Thymus (tissue), 14 donors: Measurements from ENCODE around the gene ATF6B. TPM values are rescaled to one million over a fixed set of nuclear protein-coding genes. Genes with fewer than 3 reads are reported as not detected.

Experiments used
- DNase-seq, 9 donors: peaks; one replicate each; pipeline ENCODE4 v3.0.0-alpha.2; 2013; ENCODE audit warnings: low spot score in 9 of 9, low read depth in 6 of 9, missing footprints in 1 of 9
- H3K27ac ChIP-seq, 2 donors: one replicate each; pipeline ENCODE4 v1.5.1; 2013; ENCODE audit warnings: control low read depth in 1 of 2, low read depth in 1 of 2, low read length in 1 of 2, mild to moderate bottlenecking in 1 of 2, moderate library complexity in 1 of 2
- H3K27me3 ChIP-seq, 2 donors: one replicate each; pipeline ENCODE4 v1.5.1; 2013; ENCODE audit warnings: low read length in 1 of 2; ENCODE audit not compliant: control insufficient read depth in 2 of 2, insufficient read depth in 1 of 2
- H3K36me3 ChIP-seq, 2 donors: one replicate each; pipeline ENCODE4 v1.5.1; 2013; ENCODE audit warnings: low read length in 1 of 2, mild to moderate bottlenecking in 1 of 2, moderate library complexity in 1 of 2; ENCODE audit not compliant: control insufficient read depth in 2 of 2, insufficient read depth in 2 of 2
- H3K4me1 ChIP-seq, 2 donors: one replicate each; pipeline ENCODE4 v1.5.1; 2013; ENCODE audit warnings: low read length in 2 of 2; ENCODE audit not compliant: control insufficient read depth in 2 of 2, insufficient read depth in 2 of 2
- H3K4me3 ChIP-seq, 2 donors: one replicate each; pipeline ENCODE4 v1.5.1; 2013; ENCODE audit warnings: low read length in 2 of 2, control low read depth in 1 of 2, mild to moderate bottlenecking in 1 of 2
- H3K9me3 ChIP-seq, 2 donors: one replicate each; pipeline ENCODE4 v1.5.1; 2013; ENCODE audit warnings: low read length in 1 of 2, mild to moderate bottlenecking in 1 of 2; ENCODE audit not compliant: control insufficient read depth in 2 of 2, insufficient read depth in 1 of 2
- WGBS: extraction: QIAGEN DNeasy Blood & Tissue Kit; methylation state at CpG from one replicate; pipeline ENCODE4 v1.1.7; 2013; 5-methylcytosine and 5-hydroxymethylcytosine counted together
- long read RNA-seq, 10 donors: transcript quantifications; one replicate each; lab custom pipeline, GENCODE V29; 2026
- polyA plus RNA-seq: library from polyadenylated mRNA; stranded (reverse); fragments of 200-250 nt; gene quantifications from one replicate; pipeline ENCODE4 v1.2.3, GENCODE V29; 2013
- total RNA-seq: library from RNA; stranded (reverse); fragments of 120-200 nt; gene quantifications from one replicate; pipeline ENCODE4 v1.2.4, GENCODE V29; 2013
- donor health status: healthy.

ATF6B gene
- total RNA-seq (16.0 TPM), polyA plus RNA-seq (49.2 TPM)
- long read RNA-seq, donor 1, partial matches to known transcripts: 0 of 5 reads
- long read RNA-seq, donor 1, other reads (novel, unspliced or antisense): 0 of 5 reads
- long read RNA-seq, donor 2: 0 reads
- long read RNA-seq, donor 3, transcript ATF6B-216 (8 exons, 1,176 nt): major isoform, 22 of 106 reads
- long read RNA-seq, donor 3, transcript ATF6B-212 (5 exons, 564 nt): minor isoform, 5 of 106 reads
- long read RNA-seq, donor 3, partial matches to known transcripts: 76 of 106 reads
- long read RNA-seq, donor 3, other reads (novel, unspliced or antisense): 0 of 106 reads
- long read RNA-seq, donor 4, transcript ATF6B-212 (5 exons, 564 nt): major isoform, 6 of 11 reads
- long read RNA-seq, donor 4, partial matches to known transcripts: 0 of 11 reads
- long read RNA-seq, donor 4, other reads (novel, unspliced or antisense): 0 of 11 reads
- long read RNA-seq, donor 5, transcript ATF6B-216 (8 exons, 1,176 nt): major isoform, 22 of 107 reads
- long read RNA-seq, donor 5, transcript ATF6B-210 (18 exons, 2,620 nt): minor isoform, 6 of 107 reads
- long read RNA-seq, donor 5, transcript ATF6B-212 (5 exons, 564 nt): minor isoform, 9 of 107 reads
- long read RNA-seq, donor 5, partial matches to known transcripts: 69 of 107 reads
- long read RNA-seq, donor 5, other reads (novel, unspliced or antisense): 0 of 107 reads
- long read RNA-seq, donor 6, transcript ATF6B-210 (18 exons, 2,620 nt): major isoform, 10 of 53 reads
- long read RNA-seq, donor 6, transcript ATF6B-216 (8 exons, 1,176 nt): minor isoform, 6 of 53 reads
- long read RNA-seq, donor 6, transcript ATF6B-212 (5 exons, 564 nt): minor isoform, 7 of 53 reads
- long read RNA-seq, donor 6, partial matches to known transcripts: 25 of 53 reads
- long read RNA-seq, donor 6, other reads (novel, unspliced or antisense): 0 of 53 reads
- long read RNA-seq, donor 7, transcript ATF6B-216 (8 exons, 1,176 nt): major isoform, 8 of 46 reads
- long read RNA-seq, donor 7, transcript ATF6B-210 (18 exons, 2,620 nt): minor isoform, 6 of 46 reads
- long read RNA-seq, donor 7, partial matches to known transcripts: 28 of 46 reads
- long read RNA-seq, donor 7, other reads (novel, unspliced or antisense): 0 of 46 reads
- long read RNA-seq, donor 8, transcript ATF6B-216 (8 exons, 1,176 nt): major isoform, 7 of 13 reads
- long read RNA-seq, donor 8, partial matches to known transcripts: 0 of 13 reads
- long read RNA-seq, donor 8, other reads (novel, unspliced or antisense): 0 of 13 reads
- long read RNA-seq, donor 9, transcript ATF6B-216 (8 exons, 1,176 nt): major isoform, 5 of 21 reads
- long read RNA-seq, donor 9, partial matches to known transcripts: 10 of 21 reads
- long read RNA-seq, donor 9, other reads (novel, unspliced or antisense): 0 of 21 reads
- long read RNA-seq, donor 10, transcript ATF6B-216 (8 exons, 1,176 nt): major isoform, 7 of 54 reads
- long read RNA-seq, donor 10, transcript ATF6B-210 (18 exons, 2,620 nt): minor isoform, 5 of 54 reads
- long read RNA-seq, donor 10, transcript ATF6B-212 (5 exons, 564 nt): minor isoform, 6 of 54 reads
- long read RNA-seq, donor 10, partial matches to known transcripts: 36 of 54 reads
- long read RNA-seq, donor 10, other reads (novel, unspliced or antisense): 0 of 54 reads

- Histone ChIP-seq H3K9me3 (no peaks in the 10 kb centered on the region), H3K4me3 (peak within 1 kb of the TSS; percentile 65 to 99), H3K4me1 (peaks cover 21 to 29% of the 10 kb centered on the region in 2 donors), H3K27ac (peak within 1 kb of the TSS; percentile 80 to 90), H3K36me3 (peaks cover 20 to 36% of the 10 kb centered on the region in 2 donors), H3K27me3 (peaks cover 0 to 3% of the 10 kb centered on the region in 2 donors)
- peak; percentile 92 to 99 (median 98) for DNase-seq
- WGBS: under 1% methylated on average over 44 of the region's 44 CpGs
Observed at GRCh38 chr6:32127717-32128592, at the start of gene ATF6B. TSS of gene ATF6B (minus strand) at chr6:32128246. CDS start at chr6:32128207, 39 bp downstream.

GRCh38 chr6:32177183-32177787 is 49.2 kb upstream of the ATF6B start:
- 1% methylated on average over 20 of the region's 20 CpGs for WGBS
- Histone ChIP-seq H3K27me3 (no peaks in the 10 kb centered on the region), H3K4me1 (peaks cover 26 to 55% of the 10 kb centered on the region in 2 donors), H3K4me3 (peak overlapping the region; percentile 79 to 80), H3K27ac (peak overlapping the region; percentile 95 to 97), H3K9me3 (peaks cover 0 to 4% of the 10 kb centered on the region in 2 donors), H3K36me3 (peaks cover 19 to 26% of the 10 kb centered on the region in 2 donors)
- peak in 3 of 9 donors; percentile 55 to 81 (median 55) for DNase-seq

DNA sequence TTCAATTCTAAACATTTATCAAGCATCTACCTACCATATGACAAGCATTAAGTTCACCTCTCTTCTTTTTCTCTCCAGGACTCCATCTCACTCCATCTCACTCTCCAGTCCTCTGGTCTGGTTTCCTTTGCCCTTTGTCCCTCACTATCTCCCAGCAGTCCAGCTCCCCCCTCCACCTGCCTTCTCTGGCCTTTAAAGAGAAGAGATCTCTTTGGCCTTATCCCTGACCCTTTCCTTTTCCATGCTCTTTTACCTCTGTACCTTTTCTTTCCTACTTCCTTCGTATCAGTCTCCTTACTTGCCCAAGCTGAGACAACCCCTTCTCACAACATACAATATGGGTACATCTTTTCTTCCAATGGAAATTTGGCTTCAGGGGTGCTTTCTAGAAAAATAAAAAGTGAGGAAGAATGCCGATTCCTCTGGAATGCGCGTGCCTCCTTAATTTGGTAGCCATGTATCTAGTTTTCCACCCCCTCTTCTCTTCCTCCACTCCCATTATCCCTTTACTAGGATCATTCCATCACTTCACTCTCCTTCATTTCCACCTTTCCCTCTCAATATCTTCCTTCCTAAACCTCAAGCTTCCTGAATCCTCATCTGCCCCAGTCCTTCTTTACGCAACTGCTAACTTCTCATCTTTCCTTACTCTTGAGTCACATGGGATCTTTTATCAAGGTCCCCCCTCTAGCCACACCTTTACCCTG is 48.6 kb upstream of the ATF6B start:
- Histone ChIP-seq H3K36me3 (peaks cover 16 to 20% of the 10 kb centered on the region in 2 donors), H3K27ac (peak overlapping the region; percentile 95 to 97), H3K27me3 (no peaks in the 10 kb centered on the region), H3K9me3 (peaks cover 0 to 4% of the 10 kb centered on the region in 2 donors), H3K4me3 (peak overlapping the region; percentile 79 to 80), H3K4me1 (peaks cover 26 to 54% of the 10 kb centered on the region in 2 donors)
- 42% methylated on average over 5 of the region's 5 CpGs for WGBS
- DNase-seq: peak in 1 of 9 donors; percentile 24

DNA sequence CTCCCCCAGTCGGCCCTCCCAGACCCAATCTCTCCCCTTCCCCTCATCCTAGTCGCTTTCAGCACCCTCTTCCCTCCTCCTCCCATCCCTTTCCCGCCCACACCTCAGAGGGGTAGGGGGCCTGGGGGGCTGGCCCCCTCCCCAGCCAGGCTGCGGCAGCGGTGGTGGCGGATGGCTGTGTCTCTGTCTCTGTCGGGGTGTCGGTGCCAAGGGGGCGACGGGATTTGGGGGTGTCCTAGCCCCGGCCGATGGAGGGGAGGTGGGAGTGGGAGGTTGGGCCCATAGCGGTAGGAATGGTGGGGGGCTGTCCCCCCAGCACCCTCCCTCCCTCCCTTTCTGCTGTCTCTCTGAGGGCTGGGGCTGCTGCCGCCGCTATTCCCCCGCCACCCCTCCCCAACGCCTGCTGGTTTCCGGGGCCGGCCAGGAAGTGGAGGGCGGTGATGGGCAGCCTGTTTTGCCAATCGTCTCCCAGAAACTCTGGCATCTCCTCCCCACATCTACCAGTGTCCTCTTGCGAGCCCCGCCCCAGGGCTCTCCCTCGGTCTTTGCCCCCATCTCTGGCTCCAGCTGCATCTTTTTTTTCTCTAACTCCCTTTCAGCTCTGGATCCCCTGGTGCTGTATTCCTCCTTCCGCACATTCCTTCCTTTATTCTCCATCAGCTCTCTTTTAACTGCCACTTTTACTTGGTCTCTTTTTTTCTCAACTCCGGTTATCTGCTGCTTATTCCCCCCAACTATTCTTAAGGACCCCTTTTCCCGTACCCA is 47.8 kb upstream of the ATF6B start, which contains the start of gene AGPAT1:
Gene AGPAT1 (minus strand): TSS at position 374 of the 765 bp plus-strand sequence. CDS start 4,588 bp downstream, outside the sequence.
- peak; percentile 92 to 99 (median 97) for DNase-seq
- H3K9me3 ChIP-seq: peaks cover 0 to 4% of the 10 kb centered on the region in 2 donors
- peak within 1 kb of the TSS; percentile 95 to 97 for H3K27ac ChIP-seq
- H3K4me1 ChIP-seq: peaks cover 26 to 54% of the 10 kb centered on the region in 2 donors
- under 1% methylated on average over 27 of the region's 27 CpGs for WGBS
- peak within 1 kb of the TSS; percentile 80 to 97 for H3K4me3 ChIP-seq
- H3K36me3 ChIP-seq: peaks cover 16 to 17% of the 10 kb centered on the region in 2 donors
- H3K27me3 ChIP-seq: no peaks in the 10 kb centered on the region

DNA sequence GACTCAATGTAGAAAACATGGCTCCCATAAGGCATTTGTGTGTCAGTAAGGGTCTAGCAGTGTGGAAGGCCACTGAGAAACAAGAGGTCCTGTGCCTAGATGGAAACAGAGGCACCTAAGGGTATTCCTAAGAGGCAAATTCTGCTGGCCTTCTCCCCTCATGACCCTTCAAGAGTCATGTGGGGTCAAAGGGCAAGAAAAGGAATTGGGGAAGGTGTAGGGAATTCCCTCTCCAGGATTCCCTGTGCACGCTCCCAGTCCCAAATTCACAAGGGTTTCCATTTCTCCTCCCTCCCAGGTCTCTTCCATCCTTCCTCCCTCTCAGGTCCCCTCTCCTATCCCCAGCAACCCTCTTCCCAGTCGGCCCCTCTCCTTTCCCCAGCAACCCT is 47.3 kb upstream of the ATF6B start:
- peak overlapping the region; percentile 80 to 97 for H3K4me3 ChIP-seq
- no peaks in the 10 kb centered on the region for H3K27me3 ChIP-seq
- H3K4me1 ChIP-seq: peaks cover 26 to 54% of the 10 kb centered on the region in 2 donors
- peaks cover 0 to 4% of the 10 kb centered on the region in 2 donors for H3K9me3 ChIP-seq
- peak overlapping the region; percentile 58 to 76 for H3K27ac ChIP-seq
- no peak for DNase-seq
- 49% methylated on average over 2 of the region's 2 CpGs for WGBS
- H3K36me3 ChIP-seq: peaks cover 17% of the 10 kb centered on the region in 2 donors

- no peak overlapping the region for H3K4me3 ChIP-seq
- H3K9me3 ChIP-seq: peaks cover 0 to 4% of the 10 kb centered on the region in 2 donors
- no peak overlapping the region for H3K27ac ChIP-seq
- no peak for DNase-seq
- no peaks in the 10 kb centered on the region for H3K27me3 ChIP-seq
- H3K36me3 ChIP-seq: peaks cover 18 to 21% of the 10 kb centered on the region in 2 donors
- WGBS: 96% methylated on average over 1 of the region's 1 CpG
- H3K4me1 ChIP-seq: peaks cover 23 to 47% of the 10 kb centered on the region in 2 donors
Observed at GRCh38 chr6:32174416-32174815, 46.4 kb upstream of the ATF6B start.
